Testis (tissue), 2 donors: ENCODE measurements around the gene GPR39.

ENCODE experiments used
- CTCF ChIP-seq, 3 experiments: fragments of 450-650 bp in 2 of 3; fragments of 200-600 bp in 1 of 3; sonication (generic) in 1 of 3; IDR thresholded peaks; one replicate each; pipeline ENCODE4 v1.5.1; 2016 to 2019; ENCODE audit warnings: antibody characterized with exemption in 3 of 3, mild to moderate bottlenecking in 2 of 3, moderate library complexity in 1 of 3
- POLR2A ChIP-seq: fragments of 450-650 bp; IDR thresholded peaks from one replicate; pipeline ENCODE4 v1.6.1; 2017; ENCODE audit warnings: antibody characterized with exemption, mild to moderate bottlenecking, moderate library complexity

DNA sequence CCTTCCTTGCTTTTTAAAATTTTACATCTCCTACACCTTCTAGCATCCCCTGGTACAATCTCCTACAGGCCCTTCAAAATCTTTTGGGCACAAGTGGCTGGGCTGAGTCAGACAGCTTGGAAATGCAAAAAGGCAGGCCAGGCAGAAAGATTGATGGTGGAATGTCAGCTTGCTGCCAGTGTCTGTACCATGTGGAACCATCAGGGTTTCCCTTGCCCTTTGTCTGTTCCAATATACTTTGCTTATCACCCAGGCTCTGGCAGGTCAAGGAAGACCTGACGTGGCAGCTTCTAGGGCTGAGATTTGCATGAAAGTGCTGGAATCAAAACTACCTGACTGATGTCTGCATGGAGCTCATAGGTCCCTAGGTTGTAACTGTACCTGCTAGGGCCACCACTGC, 33.3 kb downstream of the GPR39 start:
- TF ChIP-seq CTCF (IDR thresholded peaks at IDR 0.05) (no peak), POLR2A (no peak)
